Inflammatory macrophage treated with lipopolysaccharide for 1 hour (primary cell): ENCODE measurements around the gene TTC39A.
"Not testable (repeated sequence)": the region's sequence is repeated elsewhere in the genome, so short reads cannot be mapped to it uniquely, and the experiment has no call there.

Experiments used
- DNase-seq, 2 donors: peaks; one replicate each; pipeline ENCODE4 v3.0.0-alpha.2; 2020 to 2022

The TTC39A gene

GRCh38 chr1:51336004-51336403 lies 5.6 kb upstream of the TTC39A start:
- no peak for DNase-seq

DNA sequence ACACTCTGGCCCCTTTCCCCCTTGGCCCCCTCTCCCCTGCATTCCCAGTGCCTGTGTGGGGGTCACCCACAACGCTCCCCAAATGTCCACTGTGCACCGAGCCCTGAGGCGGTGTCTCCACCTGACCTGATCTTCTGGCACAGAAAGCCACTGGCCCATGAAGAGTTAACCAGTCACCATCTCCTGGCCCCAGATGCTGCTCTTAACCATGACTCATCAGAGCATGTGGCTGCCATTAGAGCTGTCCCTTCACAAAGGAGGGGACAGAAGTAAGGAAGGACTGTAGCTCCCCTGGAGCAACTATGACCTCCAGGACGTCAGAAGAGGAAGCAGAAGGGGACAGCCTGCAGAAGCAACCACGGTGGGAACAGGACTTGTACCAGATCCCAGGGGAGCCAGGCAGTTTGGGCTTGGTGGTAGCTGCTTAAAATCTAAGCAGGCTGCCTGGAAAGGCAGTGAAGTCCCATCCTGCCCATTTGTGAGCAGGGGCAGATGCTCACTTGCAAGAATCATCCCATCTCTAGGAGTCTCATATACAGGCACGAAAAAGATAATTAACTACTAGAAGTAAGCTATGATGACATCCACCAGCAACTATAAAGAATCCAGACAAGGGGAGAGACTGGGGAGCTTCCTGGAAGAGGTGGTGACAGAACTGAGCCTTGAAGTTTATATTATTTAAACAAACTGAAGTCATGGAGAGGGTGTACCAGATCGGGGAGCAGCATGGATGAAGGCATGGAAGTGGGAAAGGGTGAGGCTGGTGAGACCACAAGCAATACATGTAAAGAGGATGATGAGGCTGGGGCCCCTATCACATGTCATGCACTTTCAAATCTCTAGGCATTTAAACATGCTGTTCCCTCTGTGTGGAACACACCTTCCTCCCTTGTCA lies 1.1 kb upstream of the TTC39A start:
- DNase-seq: peak; percentile 49 to 73

GRCh38 chr1:51329443-51330325 lies 678 bp downstream of the TTC39A start:
- DNase-seq: no peak

- no peak for DNase-seq
Measured at GRCh38 chr1:51328926-51329325, 1.4 kb downstream of the TTC39A start.

DNA sequence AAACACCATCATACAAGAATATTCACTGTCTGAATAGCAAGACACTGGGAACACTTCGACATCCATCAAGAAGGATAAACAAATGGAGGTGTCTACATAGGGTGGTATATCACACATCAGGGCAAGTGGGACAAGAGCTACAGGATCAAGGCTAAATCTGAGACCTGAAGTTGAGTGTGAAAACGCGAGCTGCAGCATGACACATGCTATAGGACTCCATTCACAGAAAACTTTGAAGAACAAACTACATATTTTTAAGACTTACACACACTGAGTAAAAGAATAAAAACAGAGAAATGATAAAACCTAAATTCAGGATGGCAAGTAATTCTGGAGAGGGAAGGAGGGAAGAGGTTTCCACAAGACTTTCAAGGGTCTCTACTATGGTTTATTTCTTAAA lies 2.1 kb downstream of the TTC39A start:
- no peak for DNase-seq

GRCh38 chr1:51327386-51327785 lies 3.0 kb downstream of the TTC39A start:
- DNase-seq: peak in 1 of 2 donors; percentile 59

DNA sequence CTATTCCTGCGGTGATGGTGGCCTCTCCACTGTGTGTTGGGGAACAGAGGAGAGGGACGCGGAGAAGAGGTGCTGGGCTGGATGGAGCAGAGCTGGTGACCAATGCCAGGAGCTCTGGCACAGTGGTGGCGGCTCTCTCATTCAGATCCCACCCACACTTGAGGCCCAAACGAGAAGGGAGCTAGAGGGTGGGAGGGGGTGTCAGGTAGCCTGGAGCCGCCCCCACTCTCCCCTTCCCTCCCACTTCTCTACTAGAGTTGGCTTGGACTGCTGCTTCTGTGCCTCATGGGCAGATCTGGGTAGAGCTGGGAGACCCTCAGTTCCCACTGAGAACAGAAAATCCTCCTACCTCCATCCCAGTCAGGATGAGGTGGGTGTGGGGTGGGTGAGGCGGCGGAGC lies 3.5 kb downstream of the TTC39A start:
- DNase-seq: no peak

DNA sequence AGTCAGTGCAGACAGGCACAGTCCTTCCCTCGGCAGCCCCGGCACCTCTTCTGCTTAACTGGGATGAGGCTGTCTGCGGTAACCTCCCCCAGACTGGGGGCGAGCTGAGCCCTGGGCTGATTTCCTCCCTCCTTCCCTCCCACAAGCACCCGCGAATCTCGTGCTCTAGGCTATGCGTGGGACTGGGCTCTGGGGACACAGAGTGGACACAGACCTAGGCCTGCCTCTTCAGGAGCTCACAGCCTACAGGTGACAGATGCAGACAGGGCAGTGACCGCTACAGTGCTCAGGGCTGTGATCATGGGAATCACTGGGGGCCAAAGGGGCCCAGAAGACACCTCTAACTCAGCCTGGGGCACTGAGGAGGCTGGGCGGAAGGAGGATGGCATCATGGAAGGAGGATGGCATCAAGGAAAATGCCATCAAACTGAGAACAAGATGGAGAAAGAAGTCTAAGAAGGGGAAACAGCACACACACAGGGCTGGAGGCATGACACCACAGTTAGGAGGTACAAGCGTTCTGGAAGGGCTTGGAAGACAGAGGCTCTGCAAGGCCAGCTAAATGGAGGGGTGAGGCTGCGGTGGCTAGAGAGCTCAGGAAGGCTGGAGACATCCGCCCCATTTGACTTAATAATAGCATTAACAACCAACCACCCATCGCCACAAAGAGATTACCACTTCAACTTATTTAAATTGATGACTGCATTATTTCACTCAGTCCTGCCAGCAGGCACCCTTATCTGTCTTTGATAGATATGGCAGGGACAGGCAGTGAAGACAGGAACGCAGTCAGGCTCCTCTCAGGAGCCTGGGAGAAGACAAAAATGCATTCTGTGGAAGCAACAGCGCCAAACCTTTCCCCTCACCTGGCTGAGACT lies 4.2 kb downstream of the TTC39A start:
- no peak for DNase-seq

- no peak for DNase-seq
Measured at GRCh38 chr1:51325391-51325790, 5.0 kb downstream of the TTC39A start.

GRCh38 chr1:51325011-51325385 lies 5.4 kb downstream of the TTC39A start:
- not testable (repeated sequence) for DNase-seq

GRCh38 chr1:51324251-51325010 lies 5.9 kb downstream of the TTC39A start:
- no peak for DNase-seq

GRCh38 chr1:51323778-51324177 lies 6.6 kb downstream of the TTC39A start:
- DNase-seq: no peak

GRCh38 chr1:51322417-51323101 lies 7.8 kb downstream of the TTC39A start:
- DNase-seq: no peak

- DNase-seq: no peak
Measured at GRCh38 chr1:51321924-51322280, 8.5 kb downstream of the TTC39A start.

DNA sequence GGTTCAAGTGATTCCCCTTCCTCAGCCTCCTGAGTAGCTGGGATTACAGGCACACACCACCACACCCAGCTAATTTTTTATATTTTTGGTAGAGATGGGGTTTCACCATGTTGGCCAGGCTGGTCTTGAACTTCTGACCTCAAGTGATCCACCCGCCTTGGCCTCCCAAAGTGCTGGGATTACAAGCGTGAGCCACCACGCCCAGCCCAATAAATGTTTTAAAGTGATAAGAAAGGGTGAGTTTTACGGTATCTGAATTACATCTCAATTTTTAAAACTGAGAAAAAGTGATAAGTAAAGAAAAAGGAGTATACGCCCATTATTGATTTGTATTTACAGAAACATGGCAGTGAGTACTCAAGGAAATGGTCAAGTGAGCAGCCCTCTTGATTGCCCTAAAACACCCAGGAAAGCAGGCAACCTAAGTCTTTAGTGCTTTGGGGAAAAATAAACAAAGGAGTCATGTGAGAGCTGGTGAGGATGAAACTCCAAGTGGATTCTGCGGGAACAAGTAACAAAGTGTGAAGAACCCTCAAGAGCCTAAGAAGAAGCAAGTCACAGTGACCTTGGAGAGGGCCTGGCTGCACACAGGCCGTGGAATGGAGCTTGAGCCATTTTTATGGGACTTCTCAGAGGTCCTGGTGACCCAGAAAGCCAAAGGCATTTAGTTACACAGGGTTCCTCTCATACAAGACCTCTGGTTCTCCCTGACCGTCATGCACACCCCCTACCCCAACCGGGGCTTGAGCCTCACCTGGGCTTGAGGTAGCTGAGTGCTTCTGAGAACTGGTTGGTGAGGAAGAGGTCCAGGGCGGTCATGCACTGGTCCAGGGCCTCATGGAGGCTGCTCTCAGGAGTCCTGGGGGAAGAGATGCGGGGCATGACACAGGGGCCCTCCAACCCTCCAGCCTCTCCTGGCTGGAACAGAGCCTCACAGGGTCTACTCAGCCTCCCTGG lies 9.1 kb downstream of the TTC39A start:
- no peak for DNase-seq

DNA sequence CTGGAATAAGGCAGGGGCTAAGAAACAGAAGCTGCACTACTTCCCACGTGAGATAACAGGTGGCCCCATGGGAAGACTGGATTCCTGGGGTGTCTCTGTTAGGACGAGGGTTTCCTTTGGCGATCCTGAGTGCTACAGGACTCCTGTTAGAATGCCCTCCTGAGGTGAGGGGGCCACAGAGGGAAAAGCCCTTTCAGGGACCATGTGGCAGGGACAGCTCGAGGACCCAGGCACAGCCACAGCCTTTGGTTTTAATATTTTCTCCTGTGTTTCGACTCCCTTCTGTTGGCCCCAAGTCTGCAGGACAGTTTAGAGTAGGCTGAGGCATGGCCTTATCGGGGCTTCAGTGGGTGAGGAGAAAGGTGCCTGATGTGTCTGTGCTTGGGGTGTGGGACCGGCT lies 12.6 kb downstream of the TTC39A start:
- DNase-seq: no peak

DNA sequence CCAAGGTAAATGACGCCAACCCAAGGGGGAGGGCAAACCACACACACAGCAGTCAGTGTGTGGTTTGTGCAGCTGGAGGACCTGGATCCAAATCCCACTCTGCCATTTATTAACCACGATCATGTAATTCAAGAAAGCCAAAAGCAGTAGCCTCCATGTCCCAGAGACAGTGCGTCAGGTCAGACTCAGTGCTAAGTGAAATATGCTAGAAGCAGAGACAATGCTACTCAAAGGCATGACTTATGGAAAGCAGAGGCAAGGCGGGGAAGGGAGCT lies 13.6 kb downstream of the TTC39A start:
- DNase-seq: no peak

- DNase-seq: no peak
Measured at GRCh38 chr1:51316113-51316845, 14.1 kb downstream of the TTC39A start.

- DNase-seq: no peak
Measured at GRCh38 chr1:51314974-51315373, 15.4 kb downstream of the TTC39A start.
